ENCODE data around the gene MXD4. TPM values are rescaled to one million over a fixed set of nuclear protein-coding genes. Genes with fewer than 3 reads are reported as not detected.

The MXD4 gene
- total and polyA plus RNA-seq, 2 of the 13 experiments (the other 11 are each of a cell fraction or from before 2014, with no cell fraction given), result 29.0 to 31.3 TPM

GRCh38 chr4:2241410-2242353 lies 20.2 kb downstream of the MXD4 start, which contains the start of the genes HAUS3 and POLN (continued):
- TF ChIP-seq, protein P1, sequence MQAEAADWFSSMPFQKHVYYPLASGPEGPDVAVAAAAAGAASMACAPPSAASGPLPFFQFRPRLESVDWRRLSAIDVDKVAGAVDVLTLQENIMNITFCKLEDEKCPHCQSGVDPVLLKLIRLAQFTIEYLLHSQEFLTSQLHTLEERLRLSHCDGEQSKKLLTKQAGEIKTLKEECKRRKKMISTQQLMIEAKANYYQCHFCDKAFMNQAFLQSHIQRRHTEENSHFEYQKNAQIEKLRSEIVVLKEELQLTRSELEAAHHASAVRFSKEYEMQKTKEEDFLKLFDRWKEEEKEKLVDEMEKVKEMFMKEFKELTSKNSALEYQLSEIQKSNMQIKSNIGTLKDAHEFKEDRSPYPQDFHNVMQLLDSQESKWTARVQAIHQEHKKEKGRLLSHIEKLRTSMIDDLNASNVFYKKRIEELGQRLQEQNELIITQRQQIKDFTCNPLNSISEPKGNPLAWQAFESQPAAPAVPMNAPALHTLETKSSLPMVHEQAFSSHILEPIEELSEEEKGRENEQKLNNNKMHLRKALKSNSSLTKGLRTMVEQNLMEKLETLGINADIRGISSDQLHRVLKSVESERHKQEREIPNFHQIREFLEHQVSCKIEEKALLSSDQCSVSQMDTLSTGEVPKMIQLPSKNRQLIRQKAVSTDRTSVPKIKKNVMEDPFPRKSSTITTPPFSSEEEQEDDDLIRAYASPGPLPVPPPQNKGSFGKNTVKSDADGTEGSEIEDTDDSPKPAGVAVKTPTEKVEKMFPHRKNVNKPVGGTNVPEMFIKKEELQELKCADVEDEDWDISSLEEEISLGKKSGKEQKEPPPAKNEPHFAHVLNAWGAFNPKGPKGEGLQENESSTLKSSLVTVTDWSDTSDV (CRISPR knock-in tag; IDR thresholded peaks at IDR 0.05), result 0 out of 2 replicates have a peak, but pooled peaks have one; percentile 44
- TF ChIP-seq UBTF (CRISPR knock-in tag; IDR thresholded peaks at IDR 0.05) (peak; percentile 84), GPBP1L1 (CRISPR knock-in tag; IDR thresholded peaks at IDR 0.05) (no peak), HNF4G (IDR thresholded peaks at IDR 0.05; ENCODE audit: borderline replicate concordance, low read depth, low read length) (no peak), HNF4G (CRISPR knock-in tag; IDR thresholded peaks at IDR 0.05; ENCODE audit: borderline replicate concordance, low read depth) (no peak), MTA3 (CRISPR knock-in tag; IDR thresholded peaks at IDR 0.05) (0 out of 2 replicates have a peak, but pooled peaks have one; percentile 49), PHF21A (CRISPR knock-in tag; IDR thresholded peaks at IDR 0.05) (peak; percentile 40; the same call in 1 of the 2 replicates), ZNF564 (CRISPR knock-in tag; IDR thresholded peaks at IDR 0.05) (0 out of 2 replicates have a peak, but pooled peaks have one; percentile 28), GTF2F1 (IDR thresholded peaks at IDR 0.05; ENCODE audit: low read length) (no peak), ZNF883 (CRISPR knock-in tag; IDR thresholded peaks at IDR 0.05; ENCODE audit: not compliant biosample characterization) (peak; percentile 53)
- TF ChIP-seq, protein P2, sequence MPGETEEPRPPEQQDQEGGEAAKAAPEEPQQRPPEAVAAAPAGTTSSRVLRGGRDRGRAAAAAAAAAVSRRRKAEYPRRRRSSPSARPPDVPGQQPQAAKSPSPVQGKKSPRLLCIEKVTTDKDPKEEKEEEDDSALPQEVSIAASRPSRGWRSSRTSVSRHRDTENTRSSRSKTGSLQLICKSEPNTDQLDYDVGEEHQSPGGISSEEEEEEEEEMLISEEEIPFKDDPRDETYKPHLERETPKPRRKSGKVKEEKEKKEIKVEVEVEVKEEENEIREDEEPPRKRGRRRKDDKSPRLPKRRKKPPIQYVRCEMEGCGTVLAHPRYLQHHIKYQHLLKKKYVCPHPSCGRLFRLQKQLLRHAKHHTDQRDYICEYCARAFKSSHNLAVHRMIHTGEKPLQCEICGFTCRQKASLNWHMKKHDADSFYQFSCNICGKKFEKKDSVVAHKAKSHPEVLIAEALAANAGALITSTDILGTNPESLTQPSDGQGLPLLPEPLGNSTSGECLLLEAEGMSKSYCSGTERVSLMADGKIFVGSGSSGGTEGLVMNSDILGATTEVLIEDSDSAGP (CRISPR knock-in tag; IDR thresholded peaks at IDR 0.05; ENCODE audit: borderline replicate concordance), result peak; percentile 78; the same call in 1 of the 2 replicates
- TF ChIP-seq, protein P3, sequence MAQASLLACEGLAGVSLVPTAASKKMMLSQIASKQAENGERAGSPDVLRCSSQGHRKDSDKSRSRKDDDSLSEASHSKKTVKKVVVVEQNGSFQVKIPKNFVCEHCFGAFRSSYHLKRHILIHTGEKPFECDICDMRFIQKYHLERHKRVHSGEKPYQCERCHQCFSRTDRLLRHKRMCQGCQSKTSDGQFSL (CRISPR knock-in tag; IDR thresholded peaks at IDR 0.05), result no peak

Measured in HepG2 (cell line).